Activated CD8-positive, alpha-beta memory T cell treated with anti-CD3 and anti-CD28 coated beads, Interleukin-2, amount 50 U/mL, for 1 hour (primary cell): ENCODE data around the gene WT1.
"Not testable (repeated sequence)": the region's sequence is repeated elsewhere in the genome, so short reads cannot be mapped to it uniquely, and the experiment has no call there.

ENCODE experiments used
- DNase-seq: peaks from one replicate; pipeline ENCODE4 v3.0.0-alpha.2; 2020; ENCODE audit errors: extremely low read depth

WT1 gene

GRCh38 chr11:32387411-32387810, 47.9 kb downstream of the WT1 start:
- no peak for DNase-seq

DNA sequence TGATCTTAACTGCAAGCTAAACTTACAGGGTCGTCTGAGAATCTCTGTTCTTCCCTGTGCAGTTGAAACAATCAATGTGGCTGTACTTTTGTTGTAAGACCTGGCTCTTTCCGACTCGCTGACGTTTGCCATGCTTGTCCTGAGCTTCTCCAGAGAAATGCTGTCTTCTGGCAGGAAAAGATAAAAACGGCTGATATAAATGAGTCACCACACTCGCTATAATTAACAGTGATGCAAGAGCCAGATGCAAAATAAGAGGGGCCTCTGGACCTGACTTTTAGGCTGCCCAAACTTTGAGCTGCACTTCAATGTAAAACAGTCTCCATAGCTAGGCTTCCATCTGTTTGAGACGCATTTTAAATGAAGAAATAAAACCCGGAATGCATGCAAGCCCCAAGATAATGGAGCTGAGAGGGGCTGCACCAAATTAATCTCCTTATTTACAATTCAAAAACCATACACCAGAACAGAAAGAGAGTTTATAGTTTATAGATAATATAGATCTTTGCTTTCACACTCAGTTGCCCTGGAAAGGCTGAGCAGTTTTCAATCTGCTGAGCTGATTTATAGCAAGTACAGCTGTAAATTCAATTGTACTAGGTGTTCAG, 48.5 kb downstream of the WT1 start:
- DNase-seq = no peak

- no peak for DNase-seq
Observed at GRCh38 chr11:32385998-32386397, 49.3 kb downstream of the WT1 start.

GRCh38 chr11:32382339-32383049, 52.8 kb downstream of the WT1 start:
- no peak for DNase-seq

DNA sequence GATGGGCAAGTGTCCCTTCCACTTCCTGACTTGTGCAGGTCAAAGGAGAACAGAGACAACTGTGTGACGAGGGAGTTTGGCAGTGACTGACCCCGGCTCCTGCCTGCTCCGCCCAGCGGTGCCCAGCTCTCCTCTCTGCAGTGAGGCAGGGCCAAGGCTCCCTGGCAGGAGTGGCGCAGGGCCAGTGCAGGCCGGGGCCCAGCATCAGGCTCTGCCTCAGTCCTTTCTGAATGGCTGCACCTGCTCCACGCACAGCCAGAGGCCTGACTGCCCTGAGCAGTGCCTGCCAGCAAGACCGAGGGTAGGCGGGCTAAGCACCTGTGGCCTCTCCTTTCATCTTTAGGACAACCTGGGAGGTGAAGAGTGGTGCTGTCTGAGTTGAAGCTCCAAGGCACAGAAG, 54.2 kb downstream of the WT1 start:
- no peak for DNase-seq

DNA sequence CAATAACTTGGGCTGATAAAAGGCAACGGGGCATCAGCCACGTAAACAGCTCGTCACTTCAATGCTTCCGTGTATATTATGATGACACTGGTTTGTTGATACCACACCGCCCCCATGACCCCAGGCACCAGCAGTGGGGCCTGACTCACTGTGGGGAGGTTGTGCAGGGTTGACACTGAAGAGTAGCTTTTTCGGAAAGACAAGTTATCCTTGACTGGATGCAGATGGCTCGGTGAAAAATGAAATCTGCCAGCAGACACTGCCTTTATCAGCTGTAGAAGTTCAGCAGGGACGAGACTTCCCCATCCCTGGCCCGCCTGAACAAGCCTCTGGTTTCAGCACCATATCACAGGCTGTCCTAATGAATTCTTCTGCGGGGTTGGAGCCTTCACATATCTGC, 55.6 kb downstream of the WT1 start:
- DNase-seq = no peak

DNA sequence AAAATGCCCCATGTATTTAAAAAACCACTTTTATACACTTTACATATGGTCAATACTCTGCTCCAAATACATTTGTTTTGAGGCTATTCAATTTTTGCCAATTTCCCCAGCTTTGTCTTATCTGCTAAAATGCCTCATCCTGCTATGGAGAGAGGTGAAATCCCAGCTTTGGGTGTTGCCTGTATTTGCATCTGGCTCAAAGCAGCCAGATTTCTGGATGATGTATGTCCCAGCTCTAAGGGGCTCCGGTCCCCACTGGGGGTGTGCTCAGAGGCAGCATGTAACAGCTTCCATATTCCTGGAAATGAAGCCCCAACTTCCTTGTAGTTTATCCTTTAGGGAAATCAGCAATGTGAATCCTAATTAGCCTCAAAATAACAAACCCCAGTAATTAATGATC, 59.5 kb downstream of the WT1 start:
- no peak for DNase-seq

DNA sequence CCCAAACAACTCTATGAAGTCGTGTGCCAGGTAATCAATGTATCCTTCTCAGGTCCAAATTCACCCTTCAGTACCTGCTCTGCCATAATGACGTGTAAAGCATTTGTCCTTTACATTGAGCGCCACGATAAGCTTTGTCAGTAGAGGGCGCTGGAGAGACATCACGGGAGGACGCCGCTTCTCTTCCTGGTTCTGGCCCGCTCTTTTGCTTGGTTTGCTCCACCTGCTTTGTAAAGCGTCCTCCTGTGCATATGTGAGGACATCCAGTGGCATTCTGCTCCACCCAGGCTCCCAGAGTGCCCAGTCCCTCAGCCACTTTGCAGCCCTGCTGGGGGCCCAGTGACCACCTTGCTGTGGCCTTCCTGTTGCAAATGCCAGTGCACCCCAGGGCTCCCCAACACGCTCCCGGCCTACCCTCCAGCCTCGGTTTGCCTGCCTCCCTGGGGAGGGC, 61.1 kb downstream of the WT1 start:
- no peak for DNase-seq

GRCh38 chr11:32369987-32370386, 65.4 kb downstream of the WT1 start:
- not testable (repeated sequence) for DNase-seq

DNA sequence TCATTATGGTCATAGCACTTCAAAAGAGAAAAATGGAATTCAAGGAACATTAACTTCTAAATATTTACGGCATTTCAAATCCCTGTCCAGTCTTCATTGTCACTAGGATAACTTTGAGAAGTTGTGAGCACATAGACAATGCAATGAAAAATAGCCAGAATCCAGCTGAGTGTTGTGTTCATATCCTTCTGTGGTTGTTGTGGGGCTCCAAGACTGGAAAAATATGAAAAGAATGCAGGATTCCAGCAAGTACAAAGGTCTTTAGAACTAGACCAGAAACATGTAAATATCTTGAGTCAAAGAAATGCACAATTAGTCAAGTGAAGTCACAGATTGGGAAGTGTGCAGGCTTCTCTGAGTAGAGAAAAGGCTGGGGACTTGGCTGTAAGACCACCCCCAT, 68.7 kb downstream of the WT1 start:
- DNase-seq = no peak

DNA sequence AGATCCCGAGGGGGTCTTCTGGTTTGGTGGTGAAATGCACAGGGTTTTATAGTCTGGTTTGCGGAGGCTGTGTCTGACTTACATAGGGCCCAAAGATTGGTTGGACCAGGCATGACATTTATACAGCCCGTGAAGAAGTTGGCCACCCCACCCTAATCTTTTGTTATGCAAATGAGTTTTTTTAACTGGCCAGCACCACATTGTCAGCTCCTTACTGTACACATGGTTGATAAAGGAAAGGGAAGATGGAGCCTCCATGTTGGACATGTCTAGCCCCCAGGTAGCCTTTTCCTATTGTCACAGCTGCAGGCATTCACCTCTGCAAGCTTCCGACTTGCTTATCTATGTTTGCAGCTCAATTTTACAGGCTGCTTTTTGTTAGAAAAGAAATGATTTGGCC, 70.1 kb downstream of the WT1 start:
- DNase-seq = no peak

GRCh38 chr11:32358729-32359128, 76.6 kb downstream of the WT1 start:
- no peak for DNase-seq

DNA sequence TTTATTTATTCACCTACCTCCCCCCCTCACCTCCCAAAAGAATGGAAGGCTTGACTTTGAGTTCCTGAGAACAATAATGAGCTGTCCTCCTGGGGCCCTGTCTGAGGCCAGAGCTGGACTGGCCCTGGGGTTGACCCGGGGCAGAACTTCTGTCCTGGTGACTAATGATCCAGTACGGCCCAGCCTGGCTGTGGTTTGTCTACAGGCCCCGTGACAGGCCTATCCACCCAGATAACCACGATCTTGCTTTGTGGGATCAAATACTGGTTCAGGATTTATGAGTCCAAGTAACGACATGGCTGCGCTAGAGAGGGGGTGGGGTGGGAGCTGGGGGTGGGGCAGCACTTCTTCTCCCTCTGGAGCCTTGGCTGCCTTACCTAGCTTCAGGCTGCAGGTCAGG, 81.5 kb downstream of the WT1 start:
- no peak for DNase-seq

DNA sequence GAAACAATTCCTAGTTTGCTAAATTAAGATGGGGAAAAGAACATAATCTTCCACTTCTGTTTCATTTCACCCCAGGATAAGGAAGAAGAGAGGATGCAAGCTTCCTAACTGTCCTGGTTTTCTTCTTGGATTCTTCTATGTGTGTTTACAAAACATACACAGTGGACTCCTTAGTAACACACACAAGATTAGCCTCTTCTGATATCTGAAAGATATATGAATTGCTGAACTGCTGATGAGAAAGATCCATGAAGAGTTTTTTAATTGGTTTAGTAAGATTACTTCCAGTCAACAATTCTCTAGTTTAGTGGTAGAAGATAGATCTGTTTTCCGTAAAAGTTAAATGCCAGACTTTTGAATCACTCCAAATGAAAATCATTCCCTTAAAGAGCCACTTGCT, 86.8 kb downstream of the WT1 start:
- DNase-seq = no peak

- DNase-seq = no peak
Observed at GRCh38 chr11:32344946-32345345, 90.4 kb downstream of the WT1 start.

GRCh38 chr11:32343325-32344008, 91.9 kb downstream of the WT1 start:
- DNase-seq = no peak

DNA sequence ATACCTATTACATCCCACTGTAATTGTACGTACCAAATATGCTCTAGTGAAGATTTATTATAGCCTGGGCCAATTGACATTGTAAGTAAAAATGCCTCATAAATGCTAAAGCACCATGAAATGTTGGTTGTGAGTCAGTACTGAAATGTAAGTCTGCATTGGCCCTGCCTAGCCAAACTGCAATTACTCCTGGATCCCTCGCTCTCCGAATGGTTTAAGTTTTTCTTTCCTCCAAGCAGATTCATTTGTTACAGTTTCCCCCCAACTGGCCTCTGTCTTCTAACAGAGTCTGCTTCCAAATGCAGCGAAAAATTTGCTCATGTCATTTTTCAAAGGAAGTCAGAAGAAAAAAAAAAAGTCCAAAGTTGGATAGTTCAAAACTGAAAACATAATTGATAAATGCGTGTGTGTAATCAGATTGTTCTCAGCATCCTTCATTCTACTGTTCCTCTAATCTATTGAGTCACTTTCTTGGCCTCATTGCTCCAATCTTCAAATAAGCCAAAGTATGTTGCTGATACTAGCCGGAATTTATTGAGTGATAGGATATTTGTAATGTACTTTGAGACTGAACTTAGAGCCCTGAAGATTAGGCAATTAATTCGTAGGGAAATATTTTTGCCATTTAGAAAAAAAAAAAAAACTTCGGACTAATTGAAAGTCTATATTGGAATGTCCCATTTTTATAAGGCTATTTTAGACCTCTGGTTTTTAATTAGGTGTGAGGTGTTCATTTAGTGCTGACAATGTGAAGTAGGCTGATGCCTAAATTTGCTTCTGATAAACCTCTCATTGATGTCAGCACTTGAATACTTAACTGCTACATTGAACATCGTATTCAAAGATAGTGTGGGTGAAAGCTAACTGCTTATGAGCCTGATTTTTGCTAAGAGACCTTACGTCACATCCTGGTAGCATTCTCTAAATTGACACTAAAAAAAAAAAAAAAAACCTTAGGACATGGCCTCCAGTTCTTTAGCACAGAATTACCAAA, 93.4 kb downstream of the WT1 start:
- no peak for DNase-seq

DNA sequence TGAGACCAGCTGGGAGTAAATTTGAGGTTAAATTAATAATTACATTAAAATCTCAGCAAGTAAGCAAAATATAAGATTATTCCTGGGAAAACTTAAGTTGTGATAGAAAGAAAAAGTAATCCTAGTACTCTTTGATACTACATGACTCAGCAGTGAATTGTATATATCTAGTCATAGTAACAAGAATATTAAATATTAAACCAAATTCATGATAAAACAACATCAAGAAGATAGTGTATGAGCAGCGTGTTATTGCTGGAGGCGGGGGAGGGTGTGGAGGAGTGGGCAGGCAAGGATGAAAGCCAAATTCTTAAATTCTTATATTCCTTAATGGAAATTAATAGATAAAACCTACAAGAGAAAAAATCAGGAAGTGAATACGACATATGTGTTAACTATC, 95.2 kb downstream of the WT1 start:
- DNase-seq = no peak
